Bronchial epithelial cell (primary cell): ENCODE results near the gene RHOD. TPM values are rescaled to one million over a fixed set of nuclear protein-coding genes. Genes with fewer than 3 reads are reported as not detected.

Experiments
- DNase-seq: peaks from one replicate; pipeline ENCODE4 v3.0.0-alpha.2; 2010; ENCODE audit warnings: low read depth
- FAIRE-seq: peaks from 2 replicates; lab custom pipeline; 2011; peaks lifted over from hg19 to GRCh38; lab: Jason Lieb, UNC
- H3K27me3 ChIP-seq: 2 replicates; pipeline ENCODE4 v1.5.1; 2011; ENCODE audit warnings: low read length; ENCODE audit not compliant: control insufficient read depth, insufficient read depth
- H3K36me3 ChIP-seq: 2 replicates; pipeline ENCODE4 v1.5.1; 2011; ENCODE audit warnings: low read length; ENCODE audit not compliant: control insufficient read depth, insufficient read depth
- H3K4me3 ChIP-seq: 2 replicates; pipeline ENCODE4 v1.5.1; 2011; ENCODE audit warnings: mild to moderate bottlenecking, low read depth, low read length, control low read depth
- CTCF ChIP-seq: IDR thresholded peaks from 2 replicates; pipeline ENCODE4 v1.5.1; 2011; ENCODE audit warnings: mild to moderate bottlenecking, moderate library complexity, low read length, control low read depth, inconsistent platforms; ENCODE audit not compliant: insufficient read depth, severe bottlenecking
- total RNA-seq: library from RNA; depleted of rRNA; stranded (reverse); fragments of >200 nt; gene quantifications from 2 replicates; pipeline ENCODE4 v1.2.1, GENCODE V29; 2014

Gene RHOD
- total RNA-seq, 1 donor from 2014 or later: 222 TPM

- TF ChIP-seq CTCF: no peak
- no peak for DNase-seq
- Histone ChIP-seq H3K4me3 (no peak overlapping the region), H3K36me3 (no peaks in the 10 kb centered on the region), H3K27me3 (no peaks in the 10 kb centered on the region)
- FAIRE-seq: no peak
Observed at GRCh38 chr11:67015048-67015447, 41.6 kb upstream of the RHOD start.

- no peak for FAIRE-seq
- Histone ChIP-seq H3K4me3 (no peak overlapping the region), H3K36me3 (no peaks in the 10 kb centered on the region), H3K27me3 (no peaks in the 10 kb centered on the region)
- no peak for TF ChIP-seq CTCF
- no peak for DNase-seq
Observed at GRCh38 chr11:67016550-67016949, 40.1 kb upstream of the RHOD start.

GRCh38 chr11:67020949-67021348 is 35.7 kb upstream of the RHOD start:
- no peak for TF ChIP-seq CTCF
- H3K27me3 ChIP-seq: no peaks in the 10 kb centered on the region
- no peaks in the 10 kb centered on the region for H3K36me3 ChIP-seq
- no peak overlapping the region for H3K4me3 ChIP-seq
- FAIRE-seq: no peak
- DNase-seq: no peak

DNA sequence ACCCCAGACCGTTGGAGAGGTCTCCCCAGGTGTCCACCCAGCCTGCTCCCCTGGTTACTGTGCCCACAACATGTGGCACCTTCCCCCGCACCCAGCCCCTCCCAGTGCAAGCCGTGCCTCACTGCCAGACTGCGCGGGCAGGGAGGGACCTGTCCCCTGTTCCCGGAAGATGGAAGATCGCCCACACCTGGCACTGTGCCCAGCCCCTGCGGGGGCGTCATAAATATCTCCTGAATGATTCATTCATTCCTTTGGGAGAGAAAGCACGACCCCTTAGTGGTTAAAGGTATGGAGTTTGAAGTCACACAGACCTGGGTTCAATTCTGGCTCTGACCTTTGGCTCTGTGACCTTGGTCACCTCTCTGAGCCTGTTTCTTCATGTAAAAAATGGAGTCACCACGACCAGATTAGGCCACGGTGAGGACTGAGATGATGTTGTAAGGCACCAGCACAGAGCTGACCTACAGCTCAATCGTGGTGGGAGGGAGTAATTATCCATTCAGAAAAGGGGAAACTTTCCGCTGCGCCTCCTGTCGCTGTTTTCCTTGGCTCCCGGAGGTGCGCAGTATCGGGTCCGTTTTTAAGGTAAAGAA is 34.2 kb upstream of the RHOD start:
- no peak for TF ChIP-seq CTCF
- DNase-seq (peak; percentile 89), FAIRE-seq (peak; percentile 72)
- no peaks in the 10 kb centered on the region for H3K36me3 ChIP-seq
- peak overlapping the region; percentile 46 for H3K4me3 ChIP-seq
- H3K27me3 ChIP-seq: no peaks in the 10 kb centered on the region

DNA sequence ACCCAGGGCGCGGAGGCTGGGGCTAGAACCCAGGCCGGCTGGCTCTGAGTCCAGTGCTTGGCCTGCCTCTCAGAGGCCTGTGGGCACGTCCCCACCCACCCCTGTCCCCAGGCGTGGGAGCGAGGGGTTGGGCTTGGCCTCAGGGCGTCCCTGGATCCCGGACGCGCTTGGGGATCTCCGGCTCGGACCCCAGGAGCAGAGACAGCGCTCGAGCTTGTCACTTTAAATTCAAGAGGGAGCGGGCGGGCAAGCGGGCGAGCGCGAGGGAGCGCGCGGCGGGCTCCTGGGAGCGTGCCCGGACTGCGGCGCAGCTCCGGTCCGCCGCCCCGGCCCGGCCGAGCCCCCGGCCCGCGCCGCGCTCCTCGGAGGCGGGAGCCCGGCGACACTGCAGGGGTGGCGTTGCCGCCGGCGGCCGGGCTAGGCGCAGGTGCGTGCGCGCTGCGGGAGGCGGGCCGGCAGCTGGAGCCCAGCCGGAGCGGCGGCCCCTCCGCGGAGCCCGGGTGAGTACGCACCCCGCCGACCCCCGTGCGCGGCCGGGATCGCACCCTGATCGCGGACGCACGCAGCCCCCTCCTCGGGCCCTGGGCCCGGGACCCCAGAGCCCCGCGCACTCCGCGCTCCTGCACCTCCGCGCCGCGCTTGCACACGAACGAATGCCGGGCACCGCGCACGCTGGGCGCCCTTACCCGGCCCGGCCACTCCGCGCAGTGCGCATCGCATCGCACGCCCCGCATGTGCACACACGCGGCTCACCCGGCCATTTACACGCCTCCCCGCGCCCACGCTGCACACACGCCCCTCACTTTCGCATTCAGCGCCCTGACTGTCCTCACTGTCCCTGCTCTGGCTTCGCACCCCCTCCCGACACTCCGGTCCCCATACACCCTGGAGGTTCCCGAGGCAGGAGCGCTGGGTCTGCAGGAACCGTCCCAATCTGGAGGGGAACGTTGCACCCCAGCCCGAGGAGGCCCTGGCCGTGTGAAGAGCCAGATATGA is 33.4 kb upstream of the RHOD start, which contains the start of gene SYT12:
TSS of gene SYT12 (plus strand) at position 174 of the 996 bp plus-strand sequence. CDS start 7,011 bp downstream, outside the sequence.
- Histone ChIP-seq H3K4me3 (peak within 1 kb of the TSS; percentile 46), H3K27me3 (no peaks in the 10 kb centered on the region), H3K36me3 (no peaks in the 10 kb centered on the region)
- no peak for DNase-seq
- no peak for TF ChIP-seq CTCF
- no peak for FAIRE-seq
